ENCODE data around the gene YDJC.
"Not testable (repeated sequence)": the region's sequence is repeated elsewhere in the genome, so short reads cannot be mapped to it uniquely, and the experiment has no call there.

The YDJC gene, protein sequence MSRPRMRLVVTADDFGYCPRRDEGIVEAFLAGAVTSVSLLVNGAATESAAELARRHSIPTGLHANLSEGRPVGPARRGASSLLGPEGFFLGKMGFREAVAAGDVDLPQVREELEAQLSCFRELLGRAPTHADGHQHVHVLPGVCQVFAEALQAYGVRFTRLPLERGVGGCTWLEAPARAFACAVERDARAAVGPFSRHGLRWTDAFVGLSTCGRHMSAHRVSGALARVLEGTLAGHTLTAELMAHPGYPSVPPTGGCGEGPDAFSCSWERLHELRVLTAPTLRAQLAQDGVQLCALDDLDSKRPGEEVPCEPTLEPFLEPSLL

DNA sequence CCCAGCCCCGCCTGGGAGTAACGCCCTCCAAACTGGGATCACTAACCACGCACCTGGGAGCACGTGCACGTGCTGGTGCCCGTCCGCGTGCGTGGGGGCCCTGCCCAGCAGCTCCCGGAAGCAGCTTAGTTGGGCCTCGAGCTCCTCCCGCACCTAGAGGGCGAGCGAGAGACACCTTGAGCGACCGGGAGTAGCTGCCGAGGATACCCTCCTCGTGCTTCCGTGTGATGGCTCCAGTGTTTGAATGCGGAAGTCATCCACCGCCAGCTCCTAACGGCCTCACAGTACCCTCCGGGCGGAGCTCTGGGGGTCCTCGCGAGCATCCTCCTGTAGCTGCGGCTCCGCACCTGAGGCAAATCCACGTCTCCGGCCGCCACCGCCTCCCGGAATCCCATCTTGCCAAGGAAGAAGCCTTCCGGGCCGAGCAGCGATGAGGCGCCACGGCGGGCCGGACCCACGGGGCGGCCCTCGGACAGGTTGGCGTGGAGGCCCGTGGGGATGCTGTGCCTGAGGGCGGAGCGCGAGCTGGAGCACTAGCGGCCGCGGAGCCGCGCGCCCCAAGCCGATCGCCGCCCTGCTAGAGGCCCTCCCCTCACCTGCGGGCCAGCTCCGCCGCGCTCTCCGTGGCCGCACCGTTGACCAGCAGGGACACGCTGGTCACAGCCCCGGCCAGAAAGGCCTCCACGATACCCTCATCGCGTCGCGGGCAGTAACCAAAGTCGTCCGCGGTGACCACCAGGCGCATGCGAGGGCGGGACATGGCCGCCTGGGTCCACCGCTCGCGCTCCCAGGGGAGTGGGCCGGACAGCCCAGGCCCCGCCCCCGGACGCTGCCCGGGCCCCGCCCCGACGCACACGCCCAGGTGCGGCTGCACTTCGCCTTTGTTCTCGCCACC, at the start of gene YDJC:
YDJC (minus strand) TSS at position 768 of the 895 bp plus-strand sequence; CDS start at position 760, 8 bp downstream.
- peak; percentile 94 to 97 for DNase-seq (ENCODE audit: low read depth in 2 of 2)

DNA sequence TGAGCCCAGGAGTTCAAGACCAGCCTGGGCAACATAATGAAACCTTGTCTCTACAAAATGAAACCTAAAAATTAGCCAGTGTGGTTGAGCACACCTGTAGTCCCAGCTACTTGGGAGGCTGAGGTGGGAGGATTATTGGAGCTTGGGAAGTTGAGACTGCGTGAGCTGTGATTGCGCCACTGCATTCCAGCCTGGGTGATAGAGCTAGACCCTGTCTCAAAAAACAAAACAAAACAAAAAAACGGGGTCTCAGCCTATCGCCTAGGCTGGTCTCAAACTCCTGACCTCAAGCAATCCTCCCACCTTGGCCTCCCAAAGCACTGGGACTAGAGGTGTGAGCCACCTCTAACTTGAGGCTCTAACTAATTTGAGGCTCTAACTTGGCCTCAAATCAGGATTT, 49.6 kb upstream of the YDJC start:
- DNase-seq (ENCODE audit: low read depth in 2 of 2): no peak

DNA sequence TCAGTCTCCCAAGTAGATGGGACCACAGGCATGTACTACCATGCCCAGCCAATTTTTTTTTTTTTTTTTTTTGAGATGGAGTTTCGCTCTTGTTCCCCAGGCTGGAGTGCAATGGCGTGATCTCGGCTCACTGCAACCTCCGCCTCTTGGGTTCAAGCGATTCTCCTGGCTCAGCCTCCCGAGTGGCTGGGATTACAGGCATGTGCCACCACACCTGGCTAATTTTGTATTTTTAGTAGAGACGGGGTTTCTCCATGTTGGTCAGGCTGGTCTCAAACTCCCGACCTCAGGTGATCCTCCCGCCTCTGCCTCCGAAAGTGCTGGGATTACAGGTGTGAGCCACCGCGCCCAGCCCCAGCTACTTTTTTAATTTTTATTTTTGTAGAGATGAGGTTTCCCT, 49.0 kb upstream of the YDJC start:
- DNase-seq (ENCODE audit: low read depth in 2 of 2): not testable (repeated sequence)

DNA sequence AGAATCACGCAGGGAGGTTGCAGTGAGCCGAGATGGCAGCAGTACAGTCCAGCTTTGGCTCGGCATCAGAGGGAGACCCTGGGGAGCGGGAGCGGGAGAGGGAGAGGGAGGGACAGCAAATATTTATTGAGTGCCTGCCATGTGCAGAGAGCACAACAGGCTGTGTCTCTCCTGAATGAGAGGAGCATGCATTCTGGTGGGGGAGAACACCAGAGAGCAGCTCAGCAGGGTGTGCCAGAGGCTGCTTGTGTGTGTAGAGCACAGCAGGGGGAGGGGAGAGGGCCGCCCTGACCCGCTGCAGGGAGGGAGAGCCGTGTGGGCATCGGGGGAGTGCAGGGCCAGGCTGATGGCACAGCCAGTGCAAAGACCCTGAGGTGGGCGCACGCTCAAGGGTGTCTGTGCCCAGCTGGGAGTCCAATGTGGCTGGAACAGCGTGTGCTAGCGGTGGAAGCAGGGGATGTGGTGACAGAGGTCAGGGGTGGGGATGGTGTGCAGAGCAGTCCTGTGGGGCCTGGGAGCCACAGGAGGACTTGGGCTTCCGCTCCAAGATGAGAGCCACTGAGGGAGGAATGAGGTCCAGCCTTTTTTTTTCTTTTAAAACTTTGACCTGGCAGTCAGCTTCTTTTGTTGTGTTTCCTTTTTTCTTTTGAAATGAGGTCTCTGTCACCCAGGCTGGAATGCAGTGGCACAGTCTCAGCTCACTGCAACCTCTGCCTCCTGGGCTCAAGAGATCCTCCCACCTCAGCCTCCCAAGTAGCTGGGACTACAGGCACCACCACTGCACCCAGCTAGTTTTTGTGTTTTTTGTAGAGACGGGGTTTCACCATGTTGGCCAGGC, 48.0 kb upstream of the YDJC start:
- no peak for DNase-seq (ENCODE audit: low read depth in 2 of 2)

DNA sequence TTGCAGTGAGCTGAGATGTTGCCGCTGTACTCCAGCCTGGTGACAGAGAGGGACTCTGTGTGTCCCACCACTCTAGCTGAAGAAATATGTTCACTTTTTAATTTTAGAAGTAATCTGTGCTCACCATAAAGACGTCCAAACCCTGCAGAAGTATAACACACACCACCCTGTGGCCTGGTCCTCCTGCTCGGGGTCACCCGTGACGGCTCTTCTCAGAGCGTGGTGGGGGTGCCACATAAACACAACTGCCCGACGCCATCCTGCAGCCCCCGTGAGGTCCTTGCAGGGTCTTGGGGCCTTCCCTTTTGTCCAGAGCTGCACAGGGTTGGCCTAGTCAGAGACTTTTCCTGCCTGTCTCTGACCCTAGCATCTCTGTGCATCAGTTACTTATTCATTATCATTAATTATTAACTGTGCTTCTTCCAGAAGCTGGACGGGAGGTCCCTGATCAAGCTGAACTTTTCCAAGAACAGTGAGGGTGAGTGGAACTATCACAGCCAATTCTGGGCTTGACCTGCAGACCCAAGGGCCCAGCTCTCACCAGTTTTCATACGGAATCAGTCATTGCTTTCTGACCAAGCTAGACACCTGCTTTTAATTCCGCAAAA, 44.9 kb upstream of the YDJC start:
- DNase-seq (ENCODE audit: low read depth in 2 of 2): no peak

DNA sequence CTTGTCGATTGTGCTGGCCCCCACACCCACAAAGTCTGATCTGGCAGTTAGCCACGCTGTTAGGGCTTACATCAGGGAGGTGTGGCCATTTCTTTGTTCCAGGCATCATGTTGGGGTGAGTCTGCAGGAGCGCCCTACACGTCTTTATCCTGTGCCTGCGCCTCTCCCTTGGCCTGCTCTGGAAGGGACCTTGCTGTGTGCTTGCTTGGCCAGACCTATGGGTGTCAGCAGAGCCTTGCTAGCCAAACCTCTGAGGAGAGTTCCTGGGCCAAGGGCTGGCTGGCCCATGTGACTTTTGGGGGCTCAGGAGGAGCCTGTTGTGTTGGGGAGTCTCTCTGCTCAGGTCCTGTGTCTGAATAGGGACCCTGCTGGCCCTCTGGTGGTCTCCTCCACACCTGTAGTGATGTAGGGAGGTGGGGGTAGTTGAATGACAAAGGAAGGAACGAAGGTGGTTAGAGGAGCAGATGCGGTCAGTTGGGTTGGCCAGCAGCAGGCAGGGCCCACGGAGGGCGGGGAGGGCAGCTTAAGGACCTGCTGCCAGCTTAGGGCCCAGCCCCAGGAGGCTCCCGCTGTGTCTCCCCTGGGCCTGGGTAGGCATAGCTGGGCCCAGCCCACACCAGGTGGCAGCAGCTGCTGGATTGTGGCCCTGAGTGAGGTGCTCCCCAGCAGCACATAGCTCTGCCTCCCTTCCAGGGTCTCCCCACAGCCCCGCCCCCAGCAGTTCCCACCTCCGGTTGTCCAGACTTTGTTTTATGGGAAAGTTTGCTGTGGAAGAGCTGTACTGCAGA, 43.9 kb upstream of the YDJC start:
- DNase-seq (ENCODE audit: low read depth in 2 of 2): no peak

DNA sequence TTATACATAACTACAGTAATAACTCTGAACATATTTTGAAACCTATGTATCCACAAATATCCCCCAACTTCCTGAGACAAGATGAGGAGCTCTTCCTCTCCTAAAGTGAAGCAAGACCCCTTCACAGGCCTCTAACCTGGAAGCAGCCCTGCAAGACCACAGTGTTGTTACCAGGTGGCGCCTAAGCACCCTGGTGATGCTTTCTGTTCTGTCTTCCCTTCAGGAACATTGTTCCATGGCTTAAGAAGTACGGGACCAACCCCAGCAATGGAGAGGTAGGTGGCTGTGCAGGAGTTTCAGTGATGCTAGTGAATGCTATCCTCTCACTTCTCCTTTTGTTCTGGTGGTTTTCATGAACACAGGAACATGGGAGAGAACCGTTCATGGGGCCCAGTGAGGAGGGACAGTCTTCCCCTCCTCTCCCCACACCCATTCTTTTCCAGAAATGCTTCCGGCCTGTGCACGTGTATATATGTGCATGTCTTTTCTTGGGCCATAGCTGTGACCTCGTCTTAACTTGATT, 42.3 kb upstream of the YDJC start:
- DNase-seq (ENCODE audit: low read depth in 2 of 2): no peak

DNA sequence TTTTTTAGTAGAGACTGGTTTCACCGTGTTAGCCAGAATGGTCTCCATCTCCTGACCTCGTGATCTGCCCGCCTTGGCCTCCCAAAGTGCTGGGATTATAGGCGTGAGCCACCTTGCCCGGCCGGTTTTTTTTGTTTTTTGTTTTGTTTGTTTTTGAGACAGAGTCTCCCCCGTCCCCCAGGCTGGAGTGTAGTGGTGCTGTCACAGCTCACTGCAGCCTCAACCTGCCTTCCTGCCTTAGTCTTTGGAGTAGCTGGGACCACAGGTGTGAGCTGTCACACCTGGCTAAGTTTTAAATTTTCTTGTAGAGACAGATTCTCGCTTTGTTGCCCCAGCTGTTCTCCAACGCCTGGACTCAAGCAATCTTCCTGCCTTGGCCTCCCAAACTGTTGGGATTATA, 39.2 kb upstream of the YDJC start:
- no peak for DNase-seq (ENCODE audit: low read depth in 2 of 2)

DNA sequence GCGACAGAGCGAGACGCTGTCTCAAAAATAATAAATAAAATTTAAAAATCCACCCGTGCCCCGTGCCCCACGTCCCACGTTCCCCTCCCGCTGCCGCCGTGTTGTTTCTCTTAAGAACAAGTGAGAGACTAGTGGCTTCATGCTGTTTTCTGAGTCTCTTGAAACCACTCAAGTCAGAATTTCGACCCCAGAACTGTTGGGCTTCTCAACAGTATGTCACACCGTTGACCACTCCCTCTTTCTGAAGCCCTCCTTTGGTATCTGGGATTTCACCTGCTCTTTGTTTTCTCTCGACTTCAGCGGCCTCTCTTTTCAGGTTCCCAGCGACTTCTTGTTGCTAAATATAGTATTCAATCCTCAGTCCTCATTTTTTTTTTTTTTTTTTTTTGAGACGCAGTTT, 37.0 kb upstream of the YDJC start:
- no peak for DNase-seq (ENCODE audit: low read depth in 2 of 2)

DNA sequence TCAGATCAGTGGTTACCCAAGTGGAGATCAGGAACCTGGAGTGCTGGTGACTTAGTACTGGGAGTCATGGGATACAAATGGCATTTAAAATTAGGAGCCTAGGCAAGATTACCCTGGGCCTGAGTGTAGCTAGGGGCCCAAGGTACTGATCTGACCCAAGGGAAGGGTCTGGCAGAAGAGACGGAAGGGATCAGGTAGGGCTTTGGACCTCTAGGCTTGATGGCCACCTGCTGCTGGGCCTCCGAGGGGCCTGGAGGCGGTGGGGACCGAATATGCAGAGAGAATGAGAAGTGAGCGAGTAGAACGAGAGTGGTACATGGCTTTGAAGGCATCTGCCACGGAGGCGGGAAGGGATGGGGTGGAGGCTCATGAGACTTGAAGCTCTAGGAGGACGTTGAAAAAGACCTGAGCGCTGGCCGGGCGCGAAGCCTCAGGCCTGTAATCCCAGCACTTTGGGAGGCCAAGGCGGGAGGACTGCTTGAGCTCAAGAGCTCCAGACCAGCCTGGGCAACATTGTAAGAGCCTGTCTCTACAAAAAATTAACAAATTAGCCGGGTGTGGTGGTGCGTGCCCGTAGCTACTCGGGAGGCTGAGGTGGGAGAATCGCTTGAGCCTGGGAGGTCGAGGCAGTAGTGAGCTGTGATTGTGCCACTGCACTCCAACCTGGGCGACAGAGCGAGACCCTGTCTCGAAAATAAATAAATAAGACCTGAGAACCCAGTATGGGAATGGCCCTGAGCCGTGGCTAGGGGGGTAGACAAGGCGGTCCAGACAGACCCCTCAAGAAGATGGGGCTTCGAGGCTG, 35.4 kb upstream of the YDJC start:
- DNase-seq (ENCODE audit: low read depth in 2 of 2): no peak

DNA sequence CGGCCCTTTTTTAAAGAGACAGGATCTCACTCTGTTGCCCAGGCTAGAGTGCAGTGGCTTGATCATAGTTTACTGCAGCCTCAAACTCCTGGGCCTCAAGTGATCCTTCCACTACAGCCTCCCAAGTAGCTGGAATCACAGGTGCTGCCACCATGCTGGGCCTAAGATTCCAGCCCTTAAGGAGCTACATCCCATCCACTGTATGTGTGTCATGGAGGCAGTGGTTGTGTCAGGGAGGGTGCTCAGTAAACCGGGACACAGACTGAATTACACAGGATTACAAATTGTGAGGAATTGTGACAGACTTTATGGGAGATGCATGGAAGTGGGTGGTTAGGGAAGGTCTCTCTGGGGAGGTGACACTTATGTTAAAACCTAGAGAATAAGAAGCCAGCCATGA, 33.9 kb upstream of the YDJC start:
- no peak for DNase-seq (ENCODE audit: low read depth in 2 of 2)

DNA sequence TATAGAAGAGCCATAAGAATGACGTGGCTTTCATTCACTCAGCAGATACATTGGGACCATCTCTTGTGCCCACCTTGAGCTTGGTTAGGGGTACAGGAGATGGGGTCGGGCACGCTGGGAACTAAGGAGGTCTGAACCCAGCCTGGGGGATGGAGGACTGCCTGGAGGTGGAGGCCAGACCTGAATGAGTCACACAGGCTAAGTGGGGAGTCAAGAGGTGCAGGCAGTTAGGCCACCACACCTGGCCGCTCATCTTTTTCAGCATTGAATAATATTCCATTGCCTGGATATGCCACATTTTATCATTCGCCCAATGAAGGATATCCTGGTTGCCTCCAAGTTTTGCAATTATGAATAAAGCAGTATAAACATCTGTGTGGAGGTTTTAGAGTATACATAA, 32.2 kb upstream of the YDJC start:
- no peak for DNase-seq (ENCODE audit: low read depth in 2 of 2)

DNA sequence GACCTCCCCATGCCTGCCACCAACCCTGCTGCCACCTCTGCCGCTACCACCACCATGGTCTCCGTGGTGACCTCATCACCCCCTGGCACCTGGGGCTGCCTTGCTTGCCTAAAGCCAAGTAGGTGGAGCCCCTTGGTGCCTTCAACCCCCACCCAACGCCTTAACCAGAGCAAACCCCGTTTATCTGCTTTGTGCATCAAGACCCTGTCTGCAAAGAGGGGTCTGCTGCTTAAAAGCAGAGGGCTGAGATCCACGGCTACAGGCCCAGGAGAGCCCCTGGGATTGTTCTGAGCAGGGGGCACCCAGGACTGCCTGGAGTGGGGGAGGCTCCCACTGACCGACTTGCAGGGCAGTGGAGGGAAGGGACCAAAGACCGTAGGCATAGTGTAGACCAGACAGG, 31.1 kb upstream of the YDJC start:
- no peak for DNase-seq (ENCODE audit: low read depth in 2 of 2)

DNA sequence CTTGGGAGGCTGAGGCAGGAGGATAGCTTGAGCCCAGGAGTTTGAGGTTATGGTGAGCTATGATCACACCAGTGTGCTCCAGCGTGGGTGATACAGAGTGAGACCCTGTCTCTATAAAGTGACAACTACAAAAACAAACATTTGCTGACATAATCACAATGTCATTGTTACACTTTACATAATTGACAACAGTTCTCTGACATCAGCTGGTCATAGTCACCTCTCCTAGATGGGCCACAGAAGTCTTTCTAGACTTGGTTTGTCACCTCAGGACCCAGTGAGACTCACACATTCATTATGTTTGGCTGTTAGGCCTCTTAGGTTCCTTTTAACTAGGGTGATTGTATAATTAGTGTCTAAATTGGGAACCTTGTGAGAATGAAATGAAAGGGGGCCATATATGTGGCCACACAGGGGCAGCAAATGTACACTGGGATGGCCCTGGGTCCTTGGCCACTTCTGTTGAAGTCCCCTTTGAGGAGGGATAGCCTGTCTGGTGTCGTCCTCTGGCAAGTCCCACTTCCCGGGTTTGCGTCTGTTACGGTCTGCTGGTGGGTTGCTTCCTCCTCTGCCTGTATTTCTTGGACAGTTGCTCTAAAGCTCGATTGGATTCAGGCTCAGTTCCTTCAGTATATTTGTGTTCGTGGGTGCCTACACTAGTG, 30.2 kb upstream of the YDJC start:
- no peak for DNase-seq (ENCODE audit: low read depth in 2 of 2)

DNA sequence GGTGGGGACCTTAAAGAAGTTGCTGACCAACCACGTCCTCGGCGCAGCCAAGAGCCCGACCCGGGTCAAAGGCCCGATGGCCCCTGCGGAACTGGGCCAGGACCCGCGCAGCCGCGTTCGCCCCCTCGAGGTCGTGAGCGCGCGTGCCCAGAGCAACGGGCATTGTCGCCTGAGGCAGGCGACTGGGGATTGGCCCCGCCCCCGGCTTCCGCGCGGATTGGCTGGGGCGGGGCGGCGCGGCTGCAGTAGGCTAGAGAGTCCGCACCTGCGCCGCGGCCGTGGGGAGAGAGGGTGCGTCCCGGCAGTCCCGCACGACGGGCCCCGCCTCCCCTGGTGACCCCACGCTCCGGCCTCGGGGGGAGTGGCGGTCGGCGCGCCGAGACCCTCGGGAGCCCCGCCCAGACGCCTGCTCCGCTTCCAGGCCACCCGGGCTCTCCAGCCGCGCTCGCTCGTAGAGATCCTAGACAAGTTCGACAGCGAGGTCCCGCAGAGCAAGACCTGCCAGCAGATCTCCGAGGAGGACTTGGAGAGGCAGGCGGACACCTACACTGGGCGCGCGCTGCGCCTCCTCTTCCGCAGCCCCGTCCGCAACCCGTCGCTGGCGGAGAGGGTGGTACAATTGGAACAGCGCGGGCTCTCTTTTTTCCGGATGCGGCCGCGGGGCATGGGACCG, 27.7 kb upstream of the YDJC start:
- DNase-seq (ENCODE audit: low read depth in 2 of 2): peak; percentile 64 to 77

DNA sequence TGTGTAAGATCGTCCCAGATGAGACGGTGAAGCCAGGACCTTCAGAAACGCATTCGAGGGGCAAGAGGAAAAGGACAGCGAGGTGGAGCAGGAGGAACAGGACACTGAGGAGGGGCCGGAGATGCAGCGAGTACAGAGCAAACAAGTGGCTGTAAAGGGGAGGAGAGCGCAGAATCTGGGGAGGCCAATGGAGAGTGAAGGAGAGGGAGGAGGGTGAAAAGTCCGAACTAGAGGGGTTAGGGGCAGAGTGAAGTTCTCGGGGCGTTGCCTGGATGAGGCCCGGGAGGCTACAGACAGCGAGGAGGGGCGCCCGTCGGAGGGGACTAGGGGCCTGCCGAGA, 27.2 kb upstream of the YDJC start:
- DNase-seq (ENCODE audit: low read depth in 2 of 2): no peak

DNA sequence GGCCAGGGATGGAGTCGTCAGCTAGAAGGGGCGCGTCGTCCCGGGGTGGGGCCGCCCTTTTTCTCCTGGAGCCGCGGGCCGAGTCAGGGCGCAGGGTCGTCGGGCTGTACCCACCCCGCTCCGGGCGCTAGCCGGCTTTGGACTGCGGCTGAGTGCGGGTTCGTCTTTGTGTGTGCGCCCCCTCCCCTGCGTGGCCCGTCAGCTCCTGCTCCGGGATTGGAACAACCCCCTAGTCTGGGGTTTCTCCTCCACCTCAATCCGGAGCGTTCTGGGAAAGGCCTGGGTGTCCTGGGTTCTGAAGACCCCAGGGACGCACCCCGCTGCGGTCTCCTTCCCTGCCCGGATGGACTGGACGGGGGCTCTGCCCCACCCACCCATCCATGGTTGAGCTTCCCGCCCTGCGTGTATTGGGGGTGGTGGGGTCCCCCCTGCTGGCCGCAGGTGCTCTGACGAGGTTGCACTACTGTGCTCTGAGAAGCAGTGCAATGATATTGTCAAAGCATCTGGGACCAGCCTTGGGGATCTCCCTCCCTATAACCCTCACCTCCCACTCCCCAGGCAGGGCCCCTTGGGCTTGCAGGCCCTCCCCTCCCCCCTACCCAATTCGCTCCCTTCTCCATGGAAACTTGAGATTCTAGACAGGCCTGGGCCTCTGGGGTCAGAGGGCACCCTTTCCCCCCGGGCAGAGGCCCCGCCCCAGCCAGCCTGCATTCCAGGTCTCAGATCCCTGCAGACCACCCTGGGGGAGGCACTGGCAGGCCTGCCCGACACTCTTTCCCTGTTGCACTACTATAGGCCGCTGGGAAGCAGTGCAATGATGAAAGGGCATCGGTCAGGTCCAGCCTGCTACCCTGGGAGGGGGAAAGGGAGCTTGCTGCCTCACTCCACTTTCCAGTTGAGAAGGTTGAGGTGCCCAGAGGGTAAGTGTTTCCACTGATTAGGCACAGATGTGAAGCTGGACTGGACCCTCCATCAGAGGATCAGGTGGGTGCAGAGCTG, 23.0 kb upstream of the YDJC start:
- no peak for DNase-seq (ENCODE audit: low read depth in 2 of 2)

Measured in stimulated activated CD4-positive, alpha-beta T cell treated with anti-CD3 and anti-CD28 coated beads, Interleukin-4, amount 100 ng/mL, for 48 hours (primary cell).